ENCODE data around the gene CDYL2.
"Not testable (repeated sequence)": the region's sequence is repeated elsewhere in the genome, so short reads cannot be mapped to it uniquely, and the experiment has no call there.

Gene CDYL2

GRCh38 chr16:80804526-80805383 lies at the start of gene CDYL2:
Gene CDYL2 (minus strand): TSS chr16:80804598. CDS start chr16:80804173, 425 bp downstream.
- intact Hi-C loops (cut with DNase I): loop anchor here (2.0 kb wide), 1 partner anchor 264 kb away; the partner anchor contains the start of gene DYNLRB2
- peak in 4 of 10 donors; percentile 23 to 79 (median 68) for DNase-seq

GRCh38 chr16:80852261-80852872 lies 48.0 kb upstream of the CDYL2 start:
- DNase-seq: no peak

GRCh38 chr16:80851831-80852230 lies 47.4 kb upstream of the CDYL2 start:
- intact Hi-C loops (cut with DNase I): no loop called here

More at GRCh38 chr16:80852261-80852872, 48.0 kb upstream of the CDYL2 start:
- intact Hi-C loops (cut with DNase I): no loop called here

GRCh38 chr16:80850757-80851156 lies 46.4 kb upstream of the CDYL2 start:
- intact Hi-C loops (cut with DNase I): no loop called here

More at GRCh38 chr16:80851831-80852230, 47.4 kb upstream of the CDYL2 start:
- DNase-seq: no peak

GRCh38 chr16:80848862-80849261 lies 44.5 kb upstream of the CDYL2 start:
- intact Hi-C loops (cut with DNase I): no loop called here

More at GRCh38 chr16:80850757-80851156, 46.4 kb upstream of the CDYL2 start:
- no peak for DNase-seq

GRCh38 chr16:80846680-80847079 lies 42.3 kb upstream of the CDYL2 start:
- intact Hi-C loops (cut with DNase I): no loop called here

More at GRCh38 chr16:80848862-80849261, 44.5 kb upstream of the CDYL2 start:
- no peak for DNase-seq

GRCh38 chr16:80846275-80846674 lies 41.9 kb upstream of the CDYL2 start:
- DNase-seq: no peak
- intact Hi-C loops (cut with DNase I): no loop called here

More at GRCh38 chr16:80846680-80847079, 42.3 kb upstream of the CDYL2 start:
- DNase-seq: no peak

GRCh38 chr16:80844395-80844794 lies 40.0 kb upstream of the CDYL2 start:
- intact Hi-C loops (cut with DNase I): no loop called here
- no peak for DNase-seq

GRCh38 chr16:80841231-80841630 lies 36.8 kb upstream of the CDYL2 start:
- intact Hi-C loops (cut with DNase I): no loop called here
- no peak for DNase-seq

GRCh38 chr16:80837533-80838147 lies 33.2 kb upstream of the CDYL2 start:
- intact Hi-C loops (cut with DNase I): no loop called here
- DNase-seq: no peak

GRCh38 chr16:80836846-80837245 lies 32.4 kb upstream of the CDYL2 start:
- intact Hi-C loops (cut with DNase I): no loop called here
- DNase-seq: no peak

GRCh38 chr16:80836202-80836601 lies 31.8 kb upstream of the CDYL2 start:
- intact Hi-C loops (cut with DNase I): no loop called here
- DNase-seq: no peak

- intact Hi-C loops (cut with DNase I): no loop called here
- DNase-seq: no peak
Measured at GRCh38 chr16:80831039-80831438, 26.6 kb upstream of the CDYL2 start.

- DNase-seq: no peak
- intact Hi-C loops (cut with DNase I): loop anchor here (10.0 kb wide), 1 partner anchor 304 kb away; no protein-coding TSS in a partner anchor
Measured at GRCh38 chr16:80828495-80828894, 24.1 kb upstream of the CDYL2 start.

- no peak for DNase-seq
- intact Hi-C loops (cut with DNase I): loop anchor here (10.0 kb wide), 1 partner anchor 302 kb away; no protein-coding TSS in a partner anchor
Measured at GRCh38 chr16:80827007-80827406, 22.6 kb upstream of the CDYL2 start.

- intact Hi-C loops (cut with DNase I): loop anchor here (10.0 kb wide), 1 partner anchor 301 kb away; no protein-coding TSS in a partner anchor
- DNase-seq: no peak
Measured at GRCh38 chr16:80825365-80825758, 21.0 kb upstream of the CDYL2 start.

- no peak for DNase-seq
- intact Hi-C loops (cut with DNase I): loop anchor here (10.0 kb wide), 1 partner anchor 300 kb away; no protein-coding TSS in a partner anchor
Measured at GRCh38 chr16:80824623-80825364, 20.4 kb upstream of the CDYL2 start.

- intact Hi-C loops (cut with DNase I): loop anchor here (10.0 kb wide), 1 partner anchor 295 kb away; no protein-coding TSS in a partner anchor
- no peak for DNase-seq
Measured at GRCh38 chr16:80819988-80820387, 15.6 kb upstream of the CDYL2 start.

GRCh38 chr16:80816356-80816755 lies 12.0 kb upstream of the CDYL2 start:
- DNase-seq: peak in 2 of 10 donors; percentile 9 to 75
- intact Hi-C loops (cut with DNase I): no loop called here

GRCh38 chr16:80815278-80815677 lies 10.9 kb upstream of the CDYL2 start:
- DNase-seq: not testable (repeated sequence)

More at GRCh38 chr16:80815278-80815677, 10.9 kb upstream of the CDYL2 start:
- intact Hi-C loops (cut with DNase I): not testable (repeated sequence)
